Measurements from ENCODE around the gene ZFYVE19. TPM values are rescaled to one million over a fixed set of nuclear protein-coding genes. Genes with fewer than 3 reads are reported as not detected.

ZFYVE19 gene
- total and polyA plus RNA-seq, 8 donors, result 7.4 to 27.3 (median 9.3) TPM

GRCh38 chr15:40776537-40777141, 30.2 kb upstream of the ZFYVE19 start:
- Histone ChIP-seq H3K27me3 (no peaks in the 10 kb centered on the region), H3K27ac (peak overlapping the region in 1 of 4 donors; percentile 39), H3K4me3 (no peak overlapping the region), H3K9me3 (no peaks in the 10 kb centered on the region), H3K36me3 (peaks cover 0 to 43% (median 18%) of the 10 kb centered on the region in 3 donors), H3K4me1 (no peaks in the 10 kb centered on the region)
- TF ChIP-seq, protein P1, sequence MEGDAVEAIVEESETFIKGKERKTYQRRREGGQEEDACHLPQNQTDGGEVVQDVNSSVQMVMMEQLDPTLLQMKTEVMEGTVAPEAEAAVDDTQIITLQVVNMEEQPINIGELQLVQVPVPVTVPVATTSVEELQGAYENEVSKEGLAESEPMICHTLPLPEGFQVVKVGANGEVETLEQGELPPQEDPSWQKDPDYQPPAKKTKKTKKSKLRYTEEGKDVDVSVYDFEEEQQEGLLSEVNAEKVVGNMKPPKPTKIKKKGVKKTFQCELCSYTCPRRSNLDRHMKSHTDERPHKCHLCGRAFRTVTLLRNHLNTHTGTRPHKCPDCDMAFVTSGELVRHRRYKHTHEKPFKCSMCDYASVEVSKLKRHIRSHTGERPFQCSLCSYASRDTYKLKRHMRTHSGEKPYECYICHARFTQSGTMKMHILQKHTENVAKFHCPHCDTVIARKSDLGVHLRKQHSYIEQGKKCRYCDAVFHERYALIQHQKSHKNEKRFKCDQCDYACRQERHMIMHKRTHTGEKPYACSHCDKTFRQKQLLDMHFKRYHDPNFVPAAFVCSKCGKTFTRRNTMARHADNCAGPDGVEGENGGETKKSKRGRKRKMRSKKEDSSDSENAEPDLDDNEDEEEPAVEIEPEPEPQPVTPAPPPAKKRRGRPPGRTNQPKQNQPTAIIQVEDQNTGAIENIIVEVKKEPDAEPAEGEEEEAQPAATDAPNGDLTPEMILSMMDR (IDR thresholded peaks at IDR 0.05), result no peak
- FAIRE-seq (no peak), DNase-seq (peak in 4 of 6 donors; percentile 38 to 63 (median 47)), ATAC-seq (peak; percentile 55 to 98 (median 88))
- intact Hi-C loops (cut with DNase I), result no loop called here
- 59 to 76% methylated on average over 11 of the region's 11 CpGs for WGBS, 2 donors

GRCh38 chr15:40782609-40783227, 24.2 kb upstream of the ZFYVE19 start:
- H3K4me1 ChIP-seq, result peaks cover 25 to 28% (median 26%) of the 10 kb centered on the region in 3 donors
- 15 to 18% methylated on average over 8 of the region's 8 CpGs for WGBS, 2 donors
- FAIRE-seq, result no peak
- peak; percentile 73 to 93 (median 88) for ATAC-seq
- no peak overlapping the region for H3K27ac ChIP-seq
- peaks cover 0 to 11% (median 0%) of the 10 kb centered on the region in 3 donors for H3K36me3 ChIP-seq
- TF ChIP-seq, protein P1 (IDR thresholded peaks at IDR 0.05), result peak; percentile 73 to 78 (median 76)
- no peaks in the 10 kb centered on the region for H3K9me3 ChIP-seq
- H3K27me3 ChIP-seq, result no peaks in the 10 kb centered on the region
- peak; percentile 71 to 94 (median 86) for DNase-seq
- intact Hi-C loops (cut with DNase I), result no loop called here
- H3K4me3 ChIP-seq, result no peak overlapping the region

DNA sequence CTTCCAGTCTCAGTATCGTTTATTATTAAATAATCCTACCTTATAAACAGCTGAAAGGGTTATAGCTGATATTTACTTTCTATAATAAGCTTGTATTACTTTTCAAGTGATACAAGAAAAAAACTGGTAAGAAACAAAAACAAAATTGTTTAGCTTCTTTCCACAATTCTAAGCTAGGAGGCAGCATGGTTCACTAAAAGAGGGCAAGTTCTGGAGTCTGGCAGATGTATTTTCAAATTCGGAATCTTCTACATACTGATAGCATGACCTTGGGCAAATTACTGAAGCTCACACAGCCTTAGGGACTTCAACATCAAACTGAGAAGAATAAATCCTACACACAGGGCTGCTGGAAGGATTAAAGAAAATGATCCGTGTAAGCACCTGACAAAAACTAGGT, 21.7 kb upstream of the ZFYVE19 start:
- intact Hi-C loops (cut with DNase I), result no loop called here
- TF ChIP-seq, protein P1 (IDR thresholded peaks at IDR 0.05), result no peak
- no peak overlapping the region for H3K4me3 ChIP-seq
- H3K27ac ChIP-seq, result peak overlapping the region; percentile 24 to 92 (median 62)
- DNase-seq (no peak), FAIRE-seq (no peak), ATAC-seq (peak in 1 of 4 donors; percentile 13)
- no peaks in the 10 kb centered on the region for H3K9me3 ChIP-seq
- H3K36me3 ChIP-seq, result no peaks in the 10 kb centered on the region
- no peaks in the 10 kb centered on the region for H3K27me3 ChIP-seq
- peaks cover 31 to 39% (median 34%) of the 10 kb centered on the region in 3 donors for H3K4me1 ChIP-seq
- WGBS, 2 donors, result 49 to 51% methylated on average over 3 of the region's 3 CpGs

- no peaks in the 10 kb centered on the region for H3K9me3 ChIP-seq
- TF ChIP-seq, protein P1 (IDR thresholded peaks at IDR 0.05), result no peak
- H3K27ac ChIP-seq, result peak overlapping the region; percentile 24 to 92 (median 62)
- ATAC-seq (no peak), FAIRE-seq (no peak), DNase-seq (no peak)
- no peak overlapping the region for H3K4me3 ChIP-seq
- intact Hi-C loops (cut with DNase I), result no loop called here
- no peaks in the 10 kb centered on the region for H3K36me3 ChIP-seq
- H3K27me3 ChIP-seq, result no peaks in the 10 kb centered on the region
- peaks cover 31 to 45% (median 34%) of the 10 kb centered on the region in 3 donors for H3K4me1 ChIP-seq
- WGBS, 2 donors, result 47 to 57% methylated on average over 2 of the region's 2 CpGs
These were observed 21.1 kb upstream of the ZFYVE19 start for GRCh38 chr15:40785814-40786213.
